CD14-positive monocyte (primary cell): ENCODE results near the gene HOXD12. TPM values are rescaled to one million over a fixed set of nuclear protein-coding genes. Genes with fewer than 3 reads are reported as not detected.

ENCODE experiments used
- DNase-seq, 3 donors: peaks; one replicate each; pipeline ENCODE4 v3.0.0-alpha.2; 2011 to 2022
- H2AFZ ChIP-seq: 2 replicates; pipeline ENCODE4 v1.6.0; 2012; ENCODE audit warnings: mild to moderate bottlenecking, low read depth, low read length, inconsistent platforms; ENCODE audit not compliant: insufficient read depth, poor library complexity, severe bottlenecking
- H3K27ac ChIP-seq, 2 donors: 1 replicate in 1 of 2; 2 replicates in 1 of 2; pipeline ENCODE4 v1.5.1; 2012 to 2013; ENCODE audit warnings: low read length in 2 of 2, control low read depth in 1 of 2, inconsistent platforms in 1 of 2, low read depth in 1 of 2, mild to moderate bottlenecking in 1 of 2
- H3K27me3 ChIP-seq, 2 donors: one replicate each; pipeline versions ENCODE4 v1.6.0 to v1.6.1; 2011 to 2013; ENCODE audit warnings: low read length in 2 of 2; ENCODE audit not compliant: control insufficient read depth in 2 of 2, insufficient read depth in 2 of 2
- H3K36me3 ChIP-seq, 2 donors: replicated peaks in 1 of 2; 1 replicate in 1 of 2; 2 replicates in 1 of 2; pipeline versions ENCODE4 v1.5.1 to v1.6.1; 2012 to 2013; ENCODE audit warnings: low read length in 2 of 2, control low read depth in 1 of 2, inconsistent platforms in 1 of 2, mild to moderate bottlenecking in 1 of 2; ENCODE audit not compliant: insufficient read depth in 2 of 2, control insufficient read depth in 1 of 2
- H3K4me1 ChIP-seq, 2 donors: 1 replicate in 1 of 2; 2 replicates in 1 of 2; pipeline versions ENCODE4 v1.5.1 to v1.6.1; 2012 to 2013; ENCODE audit warnings: low read length in 2 of 2, control low read depth in 1 of 2, inconsistent platforms in 1 of 2, mild to moderate bottlenecking in 1 of 2, moderate library complexity in 1 of 2; ENCODE audit not compliant: insufficient read depth in 2 of 2, control insufficient read depth in 1 of 2
- H3K4me2 ChIP-seq: replicated peaks from 2 replicates; pipeline ENCODE3; 2012; ENCODE audit warnings: low read length, moderate library complexity, mild to moderate bottlenecking; ENCODE audit not compliant: poor library complexity, severe bottlenecking; ENCODE audit errors: extremely low read depth
- H3K4me3 ChIP-seq, 3 experiments: fragments of 200-600 bp in 1 of 3; sonication (generic) in 1 of 3; replicated peaks in 1 of 3; 1 replicate in 2 of 3; 2 replicates in 1 of 3; pipeline ENCODE4 v1.5.1; 2011 to 2013; ENCODE audit warnings: low read length in 3 of 3, mild to moderate bottlenecking in 3 of 3, control low read depth in 2 of 3, low read depth in 2 of 3, inconsistent platforms in 1 of 3, moderate library complexity in 1 of 3
- H3K79me2 ChIP-seq: 2 replicates; pipeline ENCODE4 v1.6.0; 2012; ENCODE audit warnings: mild to moderate bottlenecking, control low read depth, inconsistent platforms, low read length, moderate library complexity; ENCODE audit not compliant: insufficient read depth
- H3K9ac ChIP-seq: 2 replicates; pipeline ENCODE4 v1.6.0; 2017; ENCODE audit warnings: low read length, mild to moderate bottlenecking; ENCODE audit not compliant: insufficient read depth, poor library complexity, severe bottlenecking
- H3K9me3 ChIP-seq, 2 donors: replicated peaks in 1 of 2; 1 replicate in 1 of 2; 2 replicates in 1 of 2; pipeline versions ENCODE4 v1.5.1 to v1.6.1; 2012 to 2013; ENCODE audit warnings: low read length in 2 of 2, control low read depth in 1 of 2; ENCODE audit not compliant: control insufficient read depth in 1 of 2, insufficient read depth in 1 of 2
- H4K20me1 ChIP-seq: 2 replicates; pipeline ENCODE4 v1.6.0; 2012; ENCODE audit warnings: mild to moderate bottlenecking, low read length, control low read depth, moderate library complexity; ENCODE audit not compliant: insufficient read depth
- H3K27ac Mint-ChIP-seq, 7 donors: one replicate each; pipeline ENCODE4 v1.8.0; 2020; ENCODE audit warnings: mild to moderate bottlenecking in 7 of 7, mixed read lengths in 7 of 7, moderate library complexity in 6 of 7, inconsistent platforms in 2 of 7
- H3K27me3 Mint-ChIP-seq, 3 donors: one replicate each; pipeline ENCODE4 v1.8.0; 2021 to 2022; ENCODE audit warnings: low read depth in 3 of 3, mild to moderate bottlenecking in 3 of 3, mixed read lengths in 3 of 3, moderate library complexity in 3 of 3, inconsistent platforms in 1 of 3
- H3K36me3 Mint-ChIP-seq, 2 donors: one replicate each; pipeline ENCODE4 v1.8.0; 2020; ENCODE audit warnings: mixed read lengths in 2 of 2, inconsistent platforms in 1 of 2, mild to moderate bottlenecking in 1 of 2
- H3K4me1 Mint-ChIP-seq: one replicate; pipeline ENCODE4 v1.8.0; 2020; ENCODE audit warnings: mild to moderate bottlenecking, mixed read lengths
- H3K4me3 Mint-ChIP-seq, 2 donors: one replicate each; pipeline ENCODE4 v1.8.0; 2020; ENCODE audit warnings: mild to moderate bottlenecking in 2 of 2, mixed read lengths in 2 of 2, moderate library complexity in 1 of 2
- H3K9me3 Mint-ChIP-seq, 7 donors: one replicate each; pipeline ENCODE4 v1.8.0; 2020 to 2022; ENCODE audit warnings: mixed read lengths in 7 of 7, mild to moderate bottlenecking in 6 of 7, moderate library complexity in 6 of 7, inconsistent platforms in 2 of 7
- WGBS: methylation state at CpG from one replicate; pipeline ENCODE4 v1.1.5; 2013; ENCODE audit warnings: missing lambda C conversion rate; ENCODE audit not compliant: insufficient coverage; 5-methylcytosine and 5-hydroxymethylcytosine counted together
- intact Hi-C, 2 donors: fragments of 100-400 bp; cut with micrococcal nuclease; formaldehyde crosslinking; loops; one replicate each; pipeline versions ENCODE4 v1.15.0 to v1.15.1; 2023
- polyA plus RNA-seq, 3 donors: library from polyadenylated mRNA; depleted of rRNA in 1 of 3; unstranded in 2 of 3; stranded (reverse) in 1 of 3; fragments of 300-500 nt in 2 of 3; fragments of >200 nt in 1 of 3; fragmentation: Illumina TruSeq in 2 of 3; gene quantifications; 1 replicate in 2 of 3; 2 replicates in 1 of 3; pipeline ENCODE4 v1.2.3, GENCODE V29; 2012 to 2021
- TF ChIP-seq, protein P1 (sequence below): fragments of 200-600 bp; IDR thresholded peaks from one replicate; pipeline ENCODE4 v1.8.0; 2022; ENCODE audit warnings: antibody characterized with exemption, mild to moderate bottlenecking

HOXD12 gene
- polyA plus RNA-seq, 3 donors, result not detected

DNA sequence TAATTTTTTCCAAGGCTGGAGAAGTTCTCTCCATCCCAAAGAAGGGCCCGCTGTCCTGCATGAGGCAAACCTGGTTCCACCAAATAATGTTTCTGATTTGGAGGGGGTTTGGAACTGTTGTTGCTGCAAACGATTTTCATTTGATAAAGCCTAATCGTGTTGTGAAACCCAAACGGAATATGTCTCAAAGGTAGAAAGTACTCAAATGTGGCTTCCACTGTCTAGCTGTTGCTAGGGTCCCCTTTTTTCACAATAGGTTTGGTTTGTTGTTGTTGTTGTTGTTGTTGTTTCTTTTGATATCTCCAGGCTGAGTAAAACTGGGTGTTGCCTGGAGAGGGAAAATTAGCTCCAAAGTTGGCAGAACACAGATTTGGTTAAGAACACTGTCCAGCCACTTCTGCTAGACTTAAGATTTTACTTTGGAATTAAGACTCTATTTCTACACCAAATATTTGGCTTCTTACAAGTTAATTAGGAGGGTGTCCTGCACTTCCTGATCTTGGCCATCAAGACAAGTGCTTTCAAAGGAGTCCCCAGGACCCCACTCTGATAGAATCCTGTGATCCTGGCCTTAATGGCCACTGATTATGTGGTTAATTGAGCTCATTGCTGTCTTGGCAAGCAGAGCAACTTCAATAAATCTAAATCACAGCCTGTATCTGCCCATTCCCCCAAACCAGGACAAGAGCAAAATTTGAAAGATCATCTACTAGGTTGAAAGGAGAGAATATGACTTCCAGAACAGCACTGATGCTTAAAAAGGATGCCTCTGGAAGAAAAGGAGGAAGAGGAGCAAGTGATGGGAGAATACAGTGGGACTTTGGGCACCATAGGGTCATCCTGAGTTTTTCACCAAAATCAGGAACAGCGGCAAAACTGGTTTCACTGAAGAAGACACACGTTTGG lies 10.4 kb upstream of the HOXD12 start:
- Histone ChIP-seq H3K36me3 (no peaks in the 10 kb centered on the region), H3K27me3 (peaks cover 91 to 94% of the 10 kb centered on the region in 2 donors), H3K4me1 (peaks cover 14 to 22% of the 10 kb centered on the region in 2 donors), H3K79me2 (no peaks in the 10 kb centered on the region), H3K4me3 (no peak overlapping the region), H4K20me1 (no peaks in the 10 kb centered on the region), H3K9me3 (peaks cover 0 to 81% of the 10 kb centered on the region in 2 donors), H3K27ac (no peak overlapping the region), H2AFZ (no peak overlapping the region), H3K9ac (no peak overlapping the region), H3K4me2 (no peak overlapping the region)
- Mint-ChIP-seq H3K36me3 (peaks cover 0 to 19% of the 10 kb centered on the region in 2 donors), H3K4me1 (peaks cover 33% of the 10 kb centered on the region), H3K9me3 (peaks cover 0 to 44% (median 30%) of the 10 kb centered on the region in 7 donors), H3K4me3 (peak overlapping the region in 1 of 2 donors; percentile 98), H3K27ac (no peak overlapping the region), H3K27me3 (peaks cover 93 to 98% (median 95%) of the 10 kb centered on the region in 3 donors)
- no peak for DNase-seq
- TF ChIP-seq, protein P1, sequence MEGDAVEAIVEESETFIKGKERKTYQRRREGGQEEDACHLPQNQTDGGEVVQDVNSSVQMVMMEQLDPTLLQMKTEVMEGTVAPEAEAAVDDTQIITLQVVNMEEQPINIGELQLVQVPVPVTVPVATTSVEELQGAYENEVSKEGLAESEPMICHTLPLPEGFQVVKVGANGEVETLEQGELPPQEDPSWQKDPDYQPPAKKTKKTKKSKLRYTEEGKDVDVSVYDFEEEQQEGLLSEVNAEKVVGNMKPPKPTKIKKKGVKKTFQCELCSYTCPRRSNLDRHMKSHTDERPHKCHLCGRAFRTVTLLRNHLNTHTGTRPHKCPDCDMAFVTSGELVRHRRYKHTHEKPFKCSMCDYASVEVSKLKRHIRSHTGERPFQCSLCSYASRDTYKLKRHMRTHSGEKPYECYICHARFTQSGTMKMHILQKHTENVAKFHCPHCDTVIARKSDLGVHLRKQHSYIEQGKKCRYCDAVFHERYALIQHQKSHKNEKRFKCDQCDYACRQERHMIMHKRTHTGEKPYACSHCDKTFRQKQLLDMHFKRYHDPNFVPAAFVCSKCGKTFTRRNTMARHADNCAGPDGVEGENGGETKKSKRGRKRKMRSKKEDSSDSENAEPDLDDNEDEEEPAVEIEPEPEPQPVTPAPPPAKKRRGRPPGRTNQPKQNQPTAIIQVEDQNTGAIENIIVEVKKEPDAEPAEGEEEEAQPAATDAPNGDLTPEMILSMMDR, result no peak
- WGBS, result 9% methylated on average over 6 of the region's 6 CpGs
- intact Hi-C loops, result no loop called here

DNA sequence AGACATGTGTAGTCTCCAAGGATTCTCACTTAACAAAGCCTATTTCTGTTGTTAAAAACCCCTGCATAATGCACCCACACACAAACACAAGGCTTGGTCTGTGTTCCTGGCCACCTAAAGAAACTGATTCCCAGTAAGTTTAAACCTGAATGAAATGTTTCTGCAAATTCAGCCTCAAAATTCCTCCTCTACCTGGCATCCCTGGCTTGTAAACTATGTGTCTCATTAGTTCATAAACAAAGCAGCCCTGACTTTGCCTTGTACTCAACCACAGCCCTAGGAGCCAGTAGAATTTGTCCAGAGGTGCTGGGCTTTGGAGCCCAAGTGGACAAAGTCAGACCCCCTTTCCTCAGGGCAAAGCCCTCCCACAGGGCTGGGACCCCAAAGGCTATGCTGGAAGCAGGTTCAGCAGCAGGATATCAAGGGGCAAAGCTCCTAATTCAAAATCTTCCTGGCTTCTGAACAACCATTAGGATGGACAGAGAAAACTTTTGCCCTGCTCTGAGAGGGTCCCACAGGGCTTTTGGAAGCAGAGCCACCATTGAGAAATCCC lies 9.7 kb upstream of the HOXD12 start:
- Histone ChIP-seq H3K36me3 (no peaks in the 10 kb centered on the region), H3K9ac (no peak overlapping the region), H3K4me2 (no peak overlapping the region), H2AFZ (no peak overlapping the region), H3K27me3 (peaks cover 91 to 94% of the 10 kb centered on the region in 2 donors), H4K20me1 (no peaks in the 10 kb centered on the region), H3K9me3 (peaks cover 0 to 83% of the 10 kb centered on the region in 2 donors), H3K4me3 (no peak overlapping the region), H3K4me1 (peaks cover 14 to 22% of the 10 kb centered on the region in 2 donors), H3K27ac (no peak overlapping the region), H3K79me2 (no peaks in the 10 kb centered on the region)
- peak overlapping the region in 1 of 2 donors; percentile 98 for H3K4me3 Mint-ChIP-seq
- peaks cover 30% of the 10 kb centered on the region for H3K4me1 Mint-ChIP-seq
- DNase-seq, result no peak
- no peak overlapping the region for H3K27ac Mint-ChIP-seq
- H3K9me3 Mint-ChIP-seq, result peaks cover 0 to 40% (median 28%) of the 10 kb centered on the region in 7 donors
- H3K36me3 Mint-ChIP-seq, result peaks cover 0 to 19% of the 10 kb centered on the region in 2 donors
- TF ChIP-seq, protein P1, result no peak
- peaks cover 93 to 98% (median 95%) of the 10 kb centered on the region in 3 donors for H3K27me3 Mint-ChIP-seq
- intact Hi-C loops, result loop anchor here (10.0 kb wide), 2 partner anchors 405 to 1755 kb away; partner anchors contain the start of gene SP9 (in 1 of the 2)
